Psoas muscle (tissue), 8 donors: ENCODE data around the gene SKOR2. TPM values are rescaled to one million over a fixed set of nuclear protein-coding genes. Genes with fewer than 3 reads are reported as not detected.

Experiments
- ATAC-seq, 4 donors: fragments of 200-7000 bp; cut with Tn5 transposase; one replicate each; pipeline ENCODE4 v1.9.1; 2020; ENCODE audit warnings: moderate library complexity in 3 of 4, mild to moderate bottlenecking in 2 of 4
- DNase-seq, 2 donors: peaks; one replicate each; pipeline ENCODE4 v3.0.0-alpha.2; 2020
- H3K27ac ChIP-seq: fragments of 200-600 bp; one replicate; pipeline ENCODE4 v1.8.0; 2022
- H3K27me3 ChIP-seq, 3 donors: fragments of 200-600 bp in 1 of 3; one replicate each; pipeline versions ENCODE4 v1.6.1 to v1.8.0; 2013 to 2022; ENCODE audit warnings: low read length in 2 of 3, mild to moderate bottlenecking in 2 of 3, moderate library complexity in 1 of 3; ENCODE audit not compliant: insufficient read depth in 3 of 3
- H3K36me3 ChIP-seq, 2 donors: fragments of 200-600 bp in 1 of 2; one replicate each; pipeline versions ENCODE4 v1.6.1 to v1.8.0; 2013 to 2022; ENCODE audit warnings: low read depth in 1 of 2, mild to moderate bottlenecking in 1 of 2, moderate library complexity in 1 of 2; ENCODE audit not compliant: insufficient read depth in 1 of 2
- H3K4me1 ChIP-seq: fragments of 200-600 bp; one replicate; pipeline ENCODE4 v1.8.0; 2022
- H3K4me3 ChIP-seq: fragments of 200-600 bp; one replicate; pipeline ENCODE4 v1.8.0; 2022; ENCODE audit warnings: mild to moderate bottlenecking
- H3K9me3 ChIP-seq: fragments of 200-600 bp; one replicate; pipeline ENCODE4 v1.8.0; 2022
- CTCF ChIP-seq: fragments of 200-600 bp; IDR thresholded peaks from one replicate; pipeline ENCODE4 v1.8.0; 2022; ENCODE audit warnings: antibody characterized with exemption
- WGBS, 3 donors: extraction: QIAGEN DNeasy Blood & Tissue Kit; methylation state at CpG; one replicate each; pipeline versions ENCODE4 v1.1.6 to v1.1.7; 2013; 5-methylcytosine and 5-hydroxymethylcytosine counted together
- intact Hi-C, 2 donors: fragments of 100-400 bp; cut with DNase I; formaldehyde crosslinking; loops; one replicate each; pipeline versions ENCODE4 v1.11.0 to v1.14.2; 2022
- long read RNA-seq, 2 donors: library from polyadenylated mRNA; unstranded; transcript quantifications; one replicate each; pipeline ENCODE4 v2.0.0, GENCODE V29; 2021
- polyA plus RNA-seq, 3 donors: library from polyadenylated mRNA; stranded (reverse); fragments of 200-250 nt; gene quantifications; one replicate each; pipeline ENCODE4 v1.2.3, GENCODE V29; 2013
- total RNA-seq, 4 donors: library from RNA; stranded (reverse); fragmentation: NEBNext Ultra II Directional in 2 of 4; extraction: Animal tissue kit (Norgen Biotek cat#: 25700) in 2 of 4; gene quantifications; one replicate each; pipeline versions ENCODE4 v1.2.1 to v1.2.4, GENCODE V29; 2021 to 2023
- donor health status: healthy with polysubstance abuse.
- donor health status: DM: no; HTN: no; CAD: no; lungs with moderate emphysema.
- donor health status: Bipolar disorder and iron deficiency.
- donor health status: healthy.
- donor health status: DM: yes; HTN: yes; CAD: no.
- donor health status: DM: no; HTN: no; CAD: no.
- donor health status: DM: no; HTN: no; CAD: no.
- donor health status: DM: yes; HTN: yes; CAD: no.

SKOR2 gene
- not detected for total RNA-seq
- not detected for polyA plus RNA-seq
- long read RNA-seq, donor 1, result 0 reads
- long read RNA-seq, donor 2, result 0 reads

GRCh38 chr18:47251289-47252120 is at the start of gene SKOR2:
Gene SKOR2 (minus strand): TSS chr18:47251660. CDS start chr18:47249183, 2,477 bp downstream.
- Histone ChIP-seq H3K9me3 (no peaks in the 10 kb centered on the region), H3K27me3 (peaks cover 15 to 98% (median 46%) of the 10 kb centered on the region in 3 donors), H3K27ac (no peak within 1 kb of the TSS), H3K36me3 (no peaks in the 10 kb centered on the region), H3K4me1 (no peaks in the 10 kb centered on the region), H3K4me3 (peak within 1 kb of the TSS; percentile 16)
- no peak for ATAC-seq
- WGBS, 3 donors, result 2% methylated on average over 55 of the region's 55 CpGs
- no peak for DNase-seq
- no peak for TF ChIP-seq CTCF
- intact Hi-C loops, result no loop called here

- DNase-seq, result no peak
These were observed 45.0 kb upstream of the SKOR2 start for GRCh38 chr18:47296462-47296861.

GRCh38 chr18:47294801-47295200 is 43.3 kb upstream of the SKOR2 start:
- TF ChIP-seq CTCF, result no peak
- H3K27ac ChIP-seq, result no peak overlapping the region
- no peak overlapping the region for H3K4me3 ChIP-seq
- no peak for ATAC-seq
- no peaks in the 10 kb centered on the region for H3K36me3 ChIP-seq
- H3K9me3 ChIP-seq, result no peaks in the 10 kb centered on the region
- no peak for DNase-seq
- intact Hi-C loops, result no loop called here
- WGBS, 3 donors, result 87 to 93% (median 88%) methylated on average over 3 of the region's 3 CpGs
- no peaks in the 10 kb centered on the region for H3K4me1 ChIP-seq
- H3K27me3 ChIP-seq, result peaks cover 2 to 28% (median 3%) of the 10 kb centered on the region in 3 donors

More at GRCh38 chr18:47296462-47296861, 45.0 kb upstream of the SKOR2 start:
- Histone ChIP-seq H3K36me3 (no peaks in the 10 kb centered on the region), H3K27ac (no peak overlapping the region), H3K9me3 (no peaks in the 10 kb centered on the region), H3K4me1 (no peaks in the 10 kb centered on the region), H3K4me3 (no peak overlapping the region), H3K27me3 (peaks cover 2 to 24% (median 3%) of the 10 kb centered on the region in 3 donors)
- intact Hi-C loops, result no loop called here
- no peak for TF ChIP-seq CTCF
- no peak for ATAC-seq
- WGBS, 3 donors, result 43 to 48% (median 48%) methylated on average over 1 of the region's 1 CpG

GRCh38 chr18:47288741-47289140 is 37.3 kb upstream of the SKOR2 start:
- Histone ChIP-seq H3K27me3 (peaks cover 0 to 29% (median 2%) of the 10 kb centered on the region in 3 donors), H3K27ac (no peak overlapping the region), H3K4me1 (no peaks in the 10 kb centered on the region), H3K36me3 (no peaks in the 10 kb centered on the region), H3K4me3 (no peak overlapping the region), H3K9me3 (no peaks in the 10 kb centered on the region)
- DNase-seq, result no peak
- intact Hi-C loops, result no loop called here
- no peak for ATAC-seq
- no peak for TF ChIP-seq CTCF
